Measurements from ENCODE around the gene RBM6. TPM values are rescaled to one million over a fixed set of nuclear protein-coding genes. Genes with fewer than 3 reads are reported as not detected.

RBM6 gene
- total RNA-seq, 1 experiment from 2014 or later: 118 TPM

- Mint-ChIP-seq H3K9me3 (no peaks in the 10 kb centered on the region), H3K4me1 (no peaks in the 10 kb centered on the region), H3K4me3 (no peak overlapping the region), H3K36me3 (peaks cover 5% of the 10 kb centered on the region; the same call in 1 of the 2 replicates), H3K27ac (no peak overlapping the region), H3K27me3 (ENCODE audit: low read depth) (no peaks in the 10 kb centered on the region)
- POLR2A ChIA-PET: no interaction called here
- CTCF ChIA-PET: interaction anchor here (0.5 to 1.5 kb wide), 3 partner anchors 53 to 313 kb away, joined by 3 to 5 read pairs (median 4); no protein-coding TSS in a partner anchor
- TF ChIP-seq ATF3 (CRISPR knock-in tag; conservative IDR thresholded peaks at IDR 0.05) (no peak), ZNF263 (CRISPR knock-in tag; IDR thresholded peaks at IDR 0.05; ENCODE audit: low read depth) (no peak), NR1H2 (CRISPR knock-in tag; IDR thresholded peaks at IDR 0.05) (no peak), IRF2 (CRISPR knock-in tag; IDR thresholded peaks at IDR 0.05; ENCODE audit: borderline replicate concordance, low read depth) (no peak), ZNF532 (CRISPR knock-in tag; IDR thresholded peaks at IDR 0.05; ENCODE audit: borderline replicate concordance) (no peak), ZNF317 (CRISPR knock-in tag; IDR thresholded peaks at IDR 0.05; ENCODE audit: borderline replicate concordance, low read depth) (no peak), SOX15 (CRISPR knock-in tag; IDR thresholded peaks at IDR 0.05) (no peak), PREB (CRISPR knock-in tag; IDR thresholded peaks at IDR 0.05; ENCODE audit: borderline replicate concordance) (no peak)
- DNase-seq (ENCODE audit: low spot score): no peak
- ATAC-seq: no peak
Observed at GRCh38 chr3:49984394-49984793, 44.4 kb downstream of the RBM6 start.

GRCh38 chr3:49992326-49992725 lies 52.4 kb downstream of the RBM6 start:
- peaks cover 24% of the 10 kb centered on the region for H3K4me1 Mint-ChIP-seq
- H3K4me3 Mint-ChIP-seq: no peak overlapping the region
- POLR2A ChIA-PET: interaction anchor here (0.6 kb wide), 1 partner anchor 38 kb away, joined by 9 read pairs; no protein-coding TSS in a partner anchor
- H3K27ac Mint-ChIP-seq: 0 out of 2 replicates have a peak overlapping the region, but pooled peaks have one; percentile 61
- CTCF ChIA-PET: interaction anchor here (0.6 kb wide), 1 partner anchor 156 kb away, joined by 5 read pairs; no protein-coding TSS in a partner anchor
- H3K27me3 Mint-ChIP-seq (ENCODE audit: low read depth): no peaks in the 10 kb centered on the region
- DNase-seq (ENCODE audit: low spot score): no peak
- no peaks in the 10 kb centered on the region for H3K36me3 Mint-ChIP-seq
- ATAC-seq: no peak
- H3K9me3 Mint-ChIP-seq: no peaks in the 10 kb centered on the region
- no peak for TF ChIP-seq MAX (CRISPR knock-in tag; IDR thresholded peaks at IDR 0.05)
- no peak for TF ChIP-seq ZNF219 (CRISPR knock-in tag; IDR thresholded peaks at IDR 0.05; ENCODE audit: borderline replicate concordance)
- no peak for TF ChIP-seq NFYB (CRISPR knock-in tag; conservative IDR thresholded peaks at IDR 0.05; ENCODE audit: low read depth)
- TF ChIP-seq RORB (CRISPR knock-in tag; IDR thresholded peaks at IDR 0.05): no peak
- TF ChIP-seq NFATC4 (CRISPR knock-in tag; IDR thresholded peaks at IDR 0.05): no peak
- no peak for TF ChIP-seq MXD4 (CRISPR knock-in tag; IDR thresholded peaks at IDR 0.05; ENCODE audit: borderline replicate concordance)
- no peak for TF ChIP-seq CTCF (IDR thresholded peaks at IDR 0.05)
- TF ChIP-seq ZNF317 (CRISPR knock-in tag; IDR thresholded peaks at IDR 0.05; ENCODE audit: borderline replicate concordance, low read depth): no peak
- TF ChIP-seq FOXP1 (CRISPR knock-in tag; IDR thresholded peaks at IDR 0.05; ENCODE audit: borderline replicate concordance): no peak
- no peak for TF ChIP-seq CDX4 (CRISPR knock-in tag; IDR thresholded peaks at IDR 0.05; ENCODE audit: borderline replicate concordance)
- no peak for TF ChIP-seq ATF6 (CRISPR knock-in tag; IDR thresholded peaks at IDR 0.05)
- TF ChIP-seq NR3C1 (CRISPR knock-in tag; conservative IDR thresholded peaks at IDR 0.05; ENCODE audit: low read depth): no peak
- no peak for TF ChIP-seq JUN (CRISPR knock-in tag; IDR thresholded peaks at IDR 0.05)
- no peak for TF ChIP-seq SMAD3 (CRISPR knock-in tag; IDR thresholded peaks at IDR 0.05; ENCODE audit: borderline replicate concordance)
- no peak for TF ChIP-seq IRF2 (CRISPR knock-in tag; IDR thresholded peaks at IDR 0.05; ENCODE audit: borderline replicate concordance, low read depth)
